ENCODE results near the gene ZFY. TPM values are rescaled to one million over a fixed set of nuclear protein-coding genes. Genes with fewer than 3 reads are reported as not detected.

The ZFY gene
- total and polyA plus RNA-seq, 2 of the 8 experiments (the other 6 are each of a cell fraction or from before 2014, with no cell fraction given), result 1.5 to 8.9 TPM

DNA sequence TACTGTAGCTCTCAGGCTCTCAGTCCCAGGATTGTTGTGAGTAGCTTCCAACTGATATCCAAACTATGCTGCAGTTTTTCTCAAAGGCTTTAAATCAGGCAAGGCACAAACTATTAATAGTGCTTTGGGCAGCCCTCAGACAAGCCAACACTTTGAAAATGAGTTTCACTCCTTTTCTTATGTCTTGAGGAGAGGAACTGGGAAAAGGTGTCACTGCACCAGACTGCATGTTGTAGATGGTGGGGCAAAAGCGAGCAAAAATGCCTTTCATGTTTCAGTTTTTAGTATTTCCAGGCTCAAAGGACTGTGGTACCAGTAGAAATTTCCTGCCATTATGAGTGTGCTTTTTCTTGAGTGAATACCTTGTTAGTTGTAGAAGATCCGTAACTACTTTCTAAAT is 39.1 kb upstream of the ZFY start:
- Histone ChIP-seq H2BK20ac (ENCODE audit: low read length) (no peak overlapping the region), H3K27me3 (replicated peaks in 1 of 4; ENCODE audit: control insufficient read depth in 3 of 4, extremely low read depth in 1 of 4, insufficient read depth in 3 of 4, low read length in 3 of 4) (no peaks in the 10 kb centered on the region), H3K36me3 (ENCODE audit: control insufficient read depth in 2 of 4, insufficient read depth in 4 of 4, low read length in 3 of 4) (no peaks in the 10 kb centered on the region), H3K18ac (ENCODE audit: extremely low read depth, low read length) (no peak overlapping the region), H3K9me3 (ENCODE audit: insufficient read depth in 2 of 2, low read depth in 1 of 2, low read length in 1 of 2) (no peaks in the 10 kb centered on the region), H2BK5ac (ENCODE audit: low read depth, low read length) (no peak overlapping the region), H2BK12ac (ENCODE audit: low read depth, low read length) (no peak overlapping the region), H3K9ac (replicated peaks in 1 of 4; ENCODE audit: extremely low read depth in 1 of 4, low read depth in 3 of 4, low read length in 3 of 4) (no peak overlapping the region), H3K14ac (ENCODE audit: insufficient read length) (no peak overlapping the region), H2AK5ac (ENCODE audit: low read depth, low read length) (no peak overlapping the region), H3K27ac (ENCODE audit: low read depth, low read length) (no peak overlapping the region), H3K4me1 (replicated peaks in 1 of 4; ENCODE audit: control insufficient read depth in 3 of 4, insufficient read depth in 4 of 4, low read length in 3 of 4) (no peaks in the 10 kb centered on the region; a peak in 1 of 7 replicates), H3K56ac (replicated peaks; ENCODE audit: insufficient read length, low read depth, low read length) (no peak overlapping the region), H4K8ac (ENCODE audit: extremely low read depth, insufficient read depth, low read length) (no peak overlapping the region), H3K23me2 (ENCODE audit: low read depth, low read length) (no peaks in the 10 kb centered on the region), H4K91ac (replicated peaks; ENCODE audit: insufficient read length, low read length) (no peak overlapping the region), H3K4me2 (ENCODE audit: insufficient read depth in 1 of 2, low read depth in 2 of 2, low read length in 2 of 2) (no peak overlapping the region), H3K4ac (replicated peaks; ENCODE audit: insufficient read length, low read depth, low read length) (no peak overlapping the region), H2AFZ (ENCODE audit: low read length) (peak overlapping the region; percentile 44), H2BK15ac (ENCODE audit: low read length) (no peak overlapping the region), H3K4me3 (ENCODE audit: extremely low read depth in 1 of 4, insufficient read depth in 2 of 4, low read depth in 3 of 4, low read length in 4 of 4) (no peak overlapping the region), H3K23ac (ENCODE audit: insufficient read length) (no peak overlapping the region), H3K79me1 (ENCODE audit: low read depth, low read length) (no peaks in the 10 kb centered on the region), H3K79me2 (ENCODE audit: control insufficient read depth in 1 of 2, insufficient read depth in 2 of 2, low read length in 2 of 2) (no peaks in the 10 kb centered on the region), H2BK120ac (replicated peaks; ENCODE audit: low read depth, low read length) (no peak overlapping the region), H4K5ac (ENCODE audit: insufficient read length, low read depth, low read length) (no peak overlapping the region), H4K20me1 (replicated peaks in 1 of 2; ENCODE audit: control insufficient read depth in 1 of 2, insufficient read depth in 2 of 2, low read length in 2 of 2) (no peaks in the 10 kb centered on the region)
- TF ChIP-seq NRF1 (IDR thresholded peaks at IDR 0.05; ENCODE audit: low read depth, low read length) (no peak), SIN3A (conservative IDR thresholded peaks at IDR 0.05 in 1 of 2, IDR thresholded peaks at IDR 0.05 in 1 of 2; ENCODE audit: low read depth in 1 of 2, low read length in 2 of 2) (no peak), CREB1 (IDR thresholded peaks at IDR 0.05) (no peak), GABPA (IDR thresholded peaks at IDR 0.05; ENCODE audit: borderline replicate concordance, insufficient read depth, low read length) (no peak), EZH2 (IDR thresholded peaks at IDR 0.05; ENCODE audit: low read depth, low read length, severe bottlenecking) (no peak), SIRT6 (IDR thresholded peaks at IDR 0.05; ENCODE audit: low read length) (no peak), SP2 (IDR thresholded peaks at IDR 0.05; ENCODE audit: low read length) (no peak), KDM1A (IDR thresholded peaks at IDR 0.05; ENCODE audit: borderline replicate concordance, low read length) (no peak)
- TF ChIP-seq, protein P1, sequence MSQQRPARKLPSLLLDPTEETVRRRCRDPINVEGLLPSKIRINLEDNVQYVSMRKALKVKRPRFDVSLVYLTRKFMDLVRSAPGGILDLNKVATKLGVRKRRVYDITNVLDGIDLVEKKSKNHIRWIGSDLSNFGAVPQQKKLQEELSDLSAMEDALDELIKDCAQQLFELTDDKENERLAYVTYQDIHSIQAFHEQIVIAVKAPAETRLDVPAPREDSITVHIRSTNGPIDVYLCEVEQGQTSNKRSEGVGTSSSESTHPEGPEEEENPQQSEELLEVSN (IDR thresholded peaks at IDR 0.05), result no peak
- TF ChIP-seq, protein P2, sequence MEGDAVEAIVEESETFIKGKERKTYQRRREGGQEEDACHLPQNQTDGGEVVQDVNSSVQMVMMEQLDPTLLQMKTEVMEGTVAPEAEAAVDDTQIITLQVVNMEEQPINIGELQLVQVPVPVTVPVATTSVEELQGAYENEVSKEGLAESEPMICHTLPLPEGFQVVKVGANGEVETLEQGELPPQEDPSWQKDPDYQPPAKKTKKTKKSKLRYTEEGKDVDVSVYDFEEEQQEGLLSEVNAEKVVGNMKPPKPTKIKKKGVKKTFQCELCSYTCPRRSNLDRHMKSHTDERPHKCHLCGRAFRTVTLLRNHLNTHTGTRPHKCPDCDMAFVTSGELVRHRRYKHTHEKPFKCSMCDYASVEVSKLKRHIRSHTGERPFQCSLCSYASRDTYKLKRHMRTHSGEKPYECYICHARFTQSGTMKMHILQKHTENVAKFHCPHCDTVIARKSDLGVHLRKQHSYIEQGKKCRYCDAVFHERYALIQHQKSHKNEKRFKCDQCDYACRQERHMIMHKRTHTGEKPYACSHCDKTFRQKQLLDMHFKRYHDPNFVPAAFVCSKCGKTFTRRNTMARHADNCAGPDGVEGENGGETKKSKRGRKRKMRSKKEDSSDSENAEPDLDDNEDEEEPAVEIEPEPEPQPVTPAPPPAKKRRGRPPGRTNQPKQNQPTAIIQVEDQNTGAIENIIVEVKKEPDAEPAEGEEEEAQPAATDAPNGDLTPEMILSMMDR (IDR thresholded peaks at IDR 0.05; ENCODE audit: control extremely low read depth in 1 of 3, insufficient read depth in 1 of 3, low read depth in 1 of 3, low read length in 3 of 3), result no peak
- CTCF ChIA-PET (ENCODE audit: partially characterized antibody), result no interaction called here
- 84% methylated on average over 2 of the region's 2 CpGs; no CpG with 5 or more reads in 1 of the 2 experiments for WGBS, 2 experiments (ENCODE audit: extremely low coverage in 1 of 2, insufficient coverage in 1 of 2, insufficient read length in 1 of 2, insufficient replicate concordance in 2 of 2, low coverage in 1 of 2, low lambda C conversion rate in 2 of 2, missing lambda C conversion rate in 1 of 2)
- DNase-seq (ENCODE audit: low read depth in 1 of 2, low spot score in 2 of 2), result no peak
- FAIRE-seq, result no peak
- POLR2A ChIA-PET (ENCODE audit: partially characterized antibody), result no interaction called here

Data from H1 (cell line).